Measurements from ENCODE around the gene CHRNA5.

CHRNA5 gene

GRCh38 chr15:78620021-78620526 lies 54.8 kb downstream of the CHRNA5 start:
- DNase-seq (ENCODE audit: low spot score) = peak; percentile 44

- DNase-seq (ENCODE audit: low spot score) = peak; percentile 66
Observed at GRCh38 chr15:78620527-78621421, 55.5 kb downstream of the CHRNA5 start, which contains the start of gene CHRNA3. Gene CHRNA3 (minus strand): TSS chr15:78620996. CDS start chr15:78620794, 202 bp downstream.

- peak; percentile 34 for DNase-seq (ENCODE audit: low spot score)
Observed at GRCh38 chr15:78621810-78622402, 56.6 kb downstream of the CHRNA5 start.

GRCh38 chr15:78623786-78624497 lies 58.6 kb downstream of the CHRNA5 start:
- DNase-seq (ENCODE audit: low spot score) = no peak

- no peak for DNase-seq (ENCODE audit: low spot score)
Observed at GRCh38 chr15:78624651-78625590, 59.6 kb downstream of the CHRNA5 start.

- no peak for DNase-seq (ENCODE audit: low spot score)
Observed at GRCh38 chr15:78625606-78626280, 60.4 kb downstream of the CHRNA5 start.

- DNase-seq (ENCODE audit: low spot score) = no peak
Observed at GRCh38 chr15:78626381-78626995, 61.2 kb downstream of the CHRNA5 start.

GRCh38 chr15:78627348-78627747 lies 62.0 kb downstream of the CHRNA5 start:
- DNase-seq (ENCODE audit: low spot score) = no peak

GRCh38 chr15:78628227-78628626 lies 62.9 kb downstream of the CHRNA5 start:
- no peak for DNase-seq (ENCODE audit: low spot score)

- DNase-seq (ENCODE audit: low spot score) = no peak
Observed at GRCh38 chr15:78629031-78629715, 63.9 kb downstream of the CHRNA5 start.

- no peak for DNase-seq (ENCODE audit: low spot score)
Observed at GRCh38 chr15:78629716-78630065, 64.4 kb downstream of the CHRNA5 start.

- DNase-seq (ENCODE audit: low spot score) = no peak
Observed at GRCh38 chr15:78630886-78631633, 65.7 kb downstream of the CHRNA5 start.

GRCh38 chr15:78633348-78633747 lies 68.0 kb downstream of the CHRNA5 start:
- DNase-seq (ENCODE audit: low spot score) = no peak

- DNase-seq (ENCODE audit: low spot score) = no peak
Observed at GRCh38 chr15:78634210-78635145, 69.2 kb downstream of the CHRNA5 start.

- no peak for DNase-seq (ENCODE audit: low spot score)
Observed at GRCh38 chr15:78635346-78635745, 70.0 kb downstream of the CHRNA5 start.

- no peak for DNase-seq (ENCODE audit: low spot score)
Observed at GRCh38 chr15:78636378-78636859, 71.1 kb downstream of the CHRNA5 start.

GRCh38 chr15:78637776-78638435 lies 72.6 kb downstream of the CHRNA5 start:
- DNase-seq (ENCODE audit: low spot score) = peak; percentile 80
